Fibroblast of lung (primary cell): ENCODE measurements around the gene EDC4. TPM values are rescaled to one million over a fixed set of nuclear protein-coding genes. Genes with fewer than 3 reads are reported as not detected.

Source experiments
- DNase-seq, 2 donors: peaks; one replicate each; pipeline versions ENCODE4 v3.0.0 to v3.0.0-alpha.2; 2010; ENCODE audit warnings: low read depth in 2 of 2
- H2AFZ ChIP-seq: 2 replicates; pipeline ENCODE4 v1.5.1; 2012; ENCODE audit warnings: low read length, control low read depth, inconsistent platforms
- H3K27ac ChIP-seq: 2 replicates; pipeline ENCODE4 v1.5.1; 2011; ENCODE audit warnings: low read length, control low read depth; ENCODE audit not compliant: insufficient read depth
- H3K27me3 ChIP-seq: 2 replicates; pipeline ENCODE4 v1.5.1; 2011; ENCODE audit warnings: mild to moderate bottlenecking, low read length; ENCODE audit not compliant: control insufficient read depth, insufficient read depth
- H3K36me3 ChIP-seq: 2 replicates; pipeline ENCODE4 v1.5.1; 2011; ENCODE audit warnings: low read length; ENCODE audit not compliant: control insufficient read depth, insufficient read depth
- H3K4me1 ChIP-seq: 2 replicates; pipeline ENCODE4 v1.5.1; 2011; ENCODE audit warnings: low read length; ENCODE audit not compliant: control insufficient read depth, insufficient read depth; ENCODE audit errors: extremely low read depth
- H3K4me2 ChIP-seq: 2 replicates; pipeline ENCODE4 v1.5.1; 2011; ENCODE audit warnings: low read length, control low read depth; ENCODE audit not compliant: insufficient read depth; ENCODE audit errors: extremely low read depth
- H3K4me3 ChIP-seq, 4 experiments: fragments of 200-600 bp in 1 of 4; sonication (generic) in 1 of 4; replicated peaks in 1 of 4; 2 replicates each; pipeline ENCODE4 v1.5.1; 2011 to 2016; ENCODE audit warnings: low read length in 4 of 4, low read depth in 3 of 4, mild to moderate bottlenecking in 3 of 4, control low read depth in 2 of 4, inconsistent platforms in 1 of 4, mixed read lengths in 1 of 4; ENCODE audit not compliant: insufficient read depth in 1 of 4; ENCODE audit errors: control extremely low read depth in 1 of 4
- H3K79me2 ChIP-seq: 2 replicates; pipeline ENCODE4 v1.5.1; 2012; ENCODE audit warnings: mild to moderate bottlenecking, low read length, inconsistent platforms; ENCODE audit not compliant: control insufficient read depth, insufficient read depth
- H3K9ac ChIP-seq: 2 replicates; pipeline ENCODE4 v1.5.1; 2011; ENCODE audit warnings: mild to moderate bottlenecking, low read length, control low read depth; ENCODE audit not compliant: insufficient read depth
- H3K9me3 ChIP-seq: 2 replicates; pipeline ENCODE4 v1.5.1; 2012; ENCODE audit warnings: low read depth, low read length; ENCODE audit not compliant: control insufficient read depth, insufficient read depth
- H4K20me1 ChIP-seq: 2 replicates; pipeline ENCODE4 v1.5.1; 2011; ENCODE audit warnings: low read length; ENCODE audit not compliant: control insufficient read depth, insufficient read depth; ENCODE audit errors: extremely low read depth
- EZH2 ChIP-seq: IDR thresholded peaks from 2 replicates; pipeline ENCODE4 v1.5.1; 2012; ENCODE audit warnings: low read length, control low read depth, mild to moderate bottlenecking; ENCODE audit errors: missing control alignments
- polyA plus RNA-seq, 2 donors: library from polyadenylated mRNA; depleted of rRNA in 1 of 2; stranded (reverse) in 1 of 2; unstranded in 1 of 2; fragments of >200 nt; gene quantifications; 2 replicates each; pipeline ENCODE4 v1.2.1, GENCODE V29; 2011 to 2012; ENCODE audit warnings: missing spikeins in 1 of 2
- total RNA-seq: library from RNA; depleted of rRNA; stranded (reverse); fragments of >200 nt; gene quantifications from 2 replicates; pipeline ENCODE4 v1.2.1, GENCODE V29; 2014
- TF ChIP-seq, protein P1 (sequence below), 2 donors: IDR thresholded peaks in 1 of 2; conservative IDR thresholded peaks in 1 of 2; 1 replicate in 1 of 2; 2 replicates in 1 of 2; pipeline ENCODE4 v1.5.1; 2011 to 2012; ENCODE audit warnings: low read length in 2 of 2, control low read depth in 1 of 2, inconsistent platforms in 1 of 2, low read depth in 1 of 2, mild to moderate bottlenecking in 1 of 2

EDC4 gene
- total and polyA plus RNA-seq, 2 donors (not counting 1 experiment from before 2014, with no cell fraction given), result 27.4 to 49.4 TPM

DNA sequence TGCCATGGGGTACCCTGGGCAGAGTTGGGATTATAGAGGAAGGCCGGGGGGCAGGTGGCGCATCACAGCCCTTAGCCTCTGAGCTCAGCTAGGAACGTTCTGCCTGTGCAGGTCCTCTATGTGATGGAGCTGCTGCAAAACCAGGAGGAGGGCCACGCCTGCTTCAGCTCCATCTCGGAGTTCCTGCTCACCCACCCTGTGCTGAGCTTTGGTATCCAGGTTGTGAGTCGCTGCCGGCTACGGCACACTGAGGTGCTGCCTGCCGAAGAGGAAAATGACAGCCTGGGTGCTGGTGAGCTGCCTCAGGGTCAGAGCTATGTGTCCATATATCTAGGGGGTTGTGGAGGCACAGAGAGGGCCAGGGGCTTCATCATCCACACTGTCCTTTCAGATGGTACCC, 6.0 kb downstream of the EDC4 start:
- H4K20me1 ChIP-seq, result peaks cover under 1% of the 10 kb centered on the region
- H3K9me3 ChIP-seq, result no peaks in the 10 kb centered on the region
- H3K27ac ChIP-seq, result no peak overlapping the region
- H3K4me3 ChIP-seq, result no peak overlapping the region
- peaks cover 60% of the 10 kb centered on the region for H3K36me3 ChIP-seq
- no peaks in the 10 kb centered on the region for H3K27me3 ChIP-seq
- no peak for TF ChIP-seq EZH2
- TF ChIP-seq, protein P1, sequence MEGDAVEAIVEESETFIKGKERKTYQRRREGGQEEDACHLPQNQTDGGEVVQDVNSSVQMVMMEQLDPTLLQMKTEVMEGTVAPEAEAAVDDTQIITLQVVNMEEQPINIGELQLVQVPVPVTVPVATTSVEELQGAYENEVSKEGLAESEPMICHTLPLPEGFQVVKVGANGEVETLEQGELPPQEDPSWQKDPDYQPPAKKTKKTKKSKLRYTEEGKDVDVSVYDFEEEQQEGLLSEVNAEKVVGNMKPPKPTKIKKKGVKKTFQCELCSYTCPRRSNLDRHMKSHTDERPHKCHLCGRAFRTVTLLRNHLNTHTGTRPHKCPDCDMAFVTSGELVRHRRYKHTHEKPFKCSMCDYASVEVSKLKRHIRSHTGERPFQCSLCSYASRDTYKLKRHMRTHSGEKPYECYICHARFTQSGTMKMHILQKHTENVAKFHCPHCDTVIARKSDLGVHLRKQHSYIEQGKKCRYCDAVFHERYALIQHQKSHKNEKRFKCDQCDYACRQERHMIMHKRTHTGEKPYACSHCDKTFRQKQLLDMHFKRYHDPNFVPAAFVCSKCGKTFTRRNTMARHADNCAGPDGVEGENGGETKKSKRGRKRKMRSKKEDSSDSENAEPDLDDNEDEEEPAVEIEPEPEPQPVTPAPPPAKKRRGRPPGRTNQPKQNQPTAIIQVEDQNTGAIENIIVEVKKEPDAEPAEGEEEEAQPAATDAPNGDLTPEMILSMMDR (conservative IDR thresholded peaks at IDR 0.05 in 1 of 2, IDR thresholded peaks at IDR 0.05 in 1 of 2; ENCODE audit: low read depth in 1 of 2, low read length in 2 of 2), result no peak
- no peak overlapping the region for H3K9ac ChIP-seq
- no peaks in the 10 kb centered on the region for H3K4me1 ChIP-seq
- H3K4me2 ChIP-seq, result no peak overlapping the region
- no peak overlapping the region for H2AFZ ChIP-seq
- peaks cover 31% of the 10 kb centered on the region for H3K79me2 ChIP-seq
- DNase-seq, result no peak

DNA sequence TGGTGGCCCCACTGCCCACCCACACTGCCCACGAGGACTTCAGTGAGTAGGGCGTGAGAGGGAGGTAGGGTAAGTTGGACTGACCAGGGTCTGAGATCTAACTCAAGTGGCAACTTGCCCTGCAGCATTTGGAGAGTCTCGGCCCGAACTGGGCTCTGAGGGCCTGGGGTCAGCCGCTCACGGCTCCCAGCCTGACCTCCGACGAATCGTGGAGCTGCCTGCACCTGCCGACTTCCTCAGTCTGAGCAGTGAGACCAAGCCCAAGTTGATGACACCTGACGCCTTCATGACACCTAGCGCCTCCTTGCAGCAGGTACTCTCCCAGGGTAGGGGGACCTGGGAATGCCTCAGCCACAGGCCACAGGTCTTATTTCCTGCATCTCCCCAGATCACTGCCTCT, 6.6 kb downstream of the EDC4 start:
- TF ChIP-seq, protein P1 (conservative IDR thresholded peaks at IDR 0.05 in 1 of 2, IDR thresholded peaks at IDR 0.05 in 1 of 2; ENCODE audit: low read depth in 1 of 2, low read length in 2 of 2), result no peak
- no peak for TF ChIP-seq EZH2
- H2AFZ ChIP-seq, result no peak overlapping the region

DNA sequence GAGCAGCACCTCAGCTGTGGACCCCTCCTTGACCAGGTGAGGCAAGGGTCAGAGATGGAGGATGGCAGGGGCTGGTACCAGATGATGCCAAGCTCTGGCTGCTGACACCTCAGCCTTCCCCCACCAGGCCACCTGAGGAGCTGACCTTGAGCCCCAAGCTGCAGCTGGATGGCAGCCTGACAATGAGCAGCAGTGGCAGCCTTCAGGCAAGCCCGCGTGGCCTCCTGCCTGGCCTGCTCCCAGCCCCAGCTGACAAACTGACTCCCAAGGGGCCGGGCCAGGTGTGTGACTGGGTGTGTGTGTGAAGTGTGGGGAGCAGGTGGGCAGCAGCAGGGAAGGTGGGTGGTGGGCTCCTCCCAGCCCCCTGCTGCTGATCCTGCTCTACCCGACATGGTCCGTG, 7.1 kb downstream of the EDC4 start:
- Histone ChIP-seq H3K36me3 (peaks cover 64% of the 10 kb centered on the region), H4K20me1 (peaks cover 4% of the 10 kb centered on the region), H3K27me3 (no peaks in the 10 kb centered on the region), H3K9me3 (no peaks in the 10 kb centered on the region), H3K9ac (no peak overlapping the region), H3K4me2 (no peak overlapping the region), H3K4me1 (peaks cover 4% of the 10 kb centered on the region), H3K79me2 (peaks cover 20% of the 10 kb centered on the region), H3K27ac (no peak overlapping the region), H3K4me3 (no peak overlapping the region), H2AFZ (no peak overlapping the region)
- no peak for DNase-seq
- TF ChIP-seq, protein P1 (conservative IDR thresholded peaks at IDR 0.05 in 1 of 2, IDR thresholded peaks at IDR 0.05 in 1 of 2; ENCODE audit: low read depth in 1 of 2, low read length in 2 of 2), result no peak
- TF ChIP-seq EZH2, result no peak

More for the DNA sequence above, 6.6 kb downstream of the EDC4 start:
- DNase-seq, result no peak
- H3K9ac ChIP-seq, result no peak overlapping the region
- H3K4me2 ChIP-seq, result no peak overlapping the region
- H3K4me1 ChIP-seq, result peaks cover 1% of the 10 kb centered on the region
- no peak overlapping the region for H3K4me3 ChIP-seq
- H4K20me1 ChIP-seq, result peaks cover 4% of the 10 kb centered on the region
- no peaks in the 10 kb centered on the region for H3K9me3 ChIP-seq
- peaks cover 25% of the 10 kb centered on the region for H3K79me2 ChIP-seq
- H3K27ac ChIP-seq, result no peak overlapping the region
- H3K36me3 ChIP-seq, result peaks cover 64% of the 10 kb centered on the region
- H3K27me3 ChIP-seq, result no peaks in the 10 kb centered on the region
